Transverse colon (tissue), 3 donors: Measurements from ENCODE around the gene TAF4.

ENCODE experiments used
- CTCF ChIP-seq, 5 experiments: fragments of 200-600 bp in 3 of 5; fragments of 450-650 bp in 2 of 5; sonication (generic) in 3 of 5; IDR thresholded peaks; 1 replicate in 2 of 5; 2 replicates in 3 of 5; pipeline ENCODE4 v1.5.1; 2016 to 2017; ENCODE audit warnings: antibody characterized with exemption in 5 of 5, inconsistent platforms in 3 of 5, mild to moderate bottlenecking in 2 of 5, moderate library complexity in 1 of 5
- EP300 ChIP-seq: sonication (generic); formaldehyde crosslinking; IDR thresholded peaks from one replicate; pipeline ENCODE4 v1.6.1; 2017; ENCODE audit warnings: antibody characterized with exemption, low read depth
- POLR2A ChIP-seq: fragments of 450-650 bp; IDR thresholded peaks from one replicate; pipeline ENCODE4 v1.6.1; 2016; ENCODE audit warnings: antibody characterized with exemption, mild to moderate bottlenecking, moderate library complexity

DNA sequence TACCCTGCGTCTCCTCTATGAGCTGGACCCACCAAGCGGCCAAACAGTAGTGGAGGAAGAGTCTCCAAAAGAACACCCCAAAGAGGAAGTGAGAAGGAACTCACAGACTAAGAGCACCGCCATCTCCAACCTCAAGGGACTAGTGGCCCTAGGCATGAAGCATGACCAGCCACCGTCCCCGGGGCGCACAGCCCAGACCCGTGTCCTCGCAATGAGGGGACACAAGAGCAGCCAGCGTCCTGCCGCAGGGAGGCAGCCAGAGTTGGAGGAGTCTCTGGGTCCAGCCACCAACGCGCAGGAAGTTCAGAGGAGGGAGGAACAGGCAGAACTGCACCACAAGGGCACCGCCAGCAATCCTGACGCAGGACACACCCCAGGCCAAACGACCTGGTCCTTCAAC is 72.6 kb downstream of the TAF4 start:
- TF ChIP-seq EP300 (no peak), CTCF (IDR thresholded peaks at IDR 0.05) (no peak), POLR2A (no peak)
